ENCODE data around the gene EDARADD. TPM values are rescaled to one million over a fixed set of nuclear protein-coding genes. Genes with fewer than 3 reads are reported as not detected.

EDARADD gene
- total RNA-seq, 1 experiment from 2014 or later: 0.30 TPM

GRCh38 chr1:236520445-236521005 is 126.4 kb downstream of the EDARADD start:
- Histone ChIP-seq H3K36me3 (ENCODE audit: control insufficient read depth in 1 of 2, insufficient read depth in 2 of 2, low read length in 2 of 2) (no peaks in the 10 kb centered on the region), H3K79me2 (ENCODE audit: insufficient read depth, low read length) (peaks cover 13% of the 10 kb centered on the region), H3K4me2 (ENCODE audit: low read length) (no peak overlapping the region), H4K20me1 (ENCODE audit: insufficient read depth) (no peaks in the 10 kb centered on the region), H3K9me2 (ENCODE audit: insufficient read depth) (no peaks in the 10 kb centered on the region), H3K4me1 (ENCODE audit: control insufficient read depth in 1 of 2, insufficient read depth in 2 of 2, low read length in 2 of 2) (peaks cover 5 to 14% of the 10 kb centered on the region in 2 experiments; a peak in 2 of 4 replicates), H3K27me3 (ENCODE audit: insufficient read depth, low read length) (no peaks in the 10 kb centered on the region), H2AFZ (ENCODE audit: low read depth, low read length, poor library complexity, severe bottlenecking) (no peak overlapping the region), H3K27ac (ENCODE audit: low read depth, low read length) (no peak overlapping the region), H3K9ac (ENCODE audit: low read length) (no peak overlapping the region), H3K9me3 (ENCODE audit: control insufficient read depth in 1 of 2, insufficient read depth in 1 of 2, low read depth in 1 of 2, low read length in 2 of 2) (no peaks in the 10 kb centered on the region), H3K4me3 (replicated peaks in 1 of 2; ENCODE audit: low read depth in 1 of 2, low read length in 2 of 2) (no peak overlapping the region)
- RAD21 ChIA-PET (ENCODE audit: low non-redundant PET in 1 of 2, low total read pairs in 2 of 2, uncharacterized antibody in 2 of 2, unreplicated experiment in 2 of 2): no interaction called here
- no TSS peak for BruUV-seq (replicated peaks)
- intact Hi-C loops (cut with micrococcal nuclease): no loop called here
- DNase-seq (ENCODE audit: low read depth, low spot score) (no peak), ATAC-seq (no peak)
- TF ChIP-seq ZNF274 (IDR thresholded peaks at IDR 0.05; ENCODE audit: low read depth, low read length) (no peak), CEBPB (IDR thresholded peaks at IDR 0.05; ENCODE audit: low read depth) (no peak), TCF7L2 (IDR thresholded peaks at IDR 0.05; ENCODE audit: borderline replicate concordance, extremely low read depth, insufficient read depth, insufficient read length) (no peak), EZH2phosphoT487 (IDR thresholded peaks at IDR 0.05; ENCODE audit: borderline replicate concordance) (no peak), REST (IDR thresholded peaks at IDR 0.05; ENCODE audit: low read depth) (no peak), SRF (IDR thresholded peaks at IDR 0.05; ENCODE audit: low read depth) (no peak), ZFX (IDR thresholded peaks at IDR 0.05) (no peak)
- POLR2A ChIA-PET: no interaction called here
- CTCF ChIA-PET: no interaction called here

Measured in HCT116 (cell line).